ENCODE results near the gene CCNY.

DNA sequence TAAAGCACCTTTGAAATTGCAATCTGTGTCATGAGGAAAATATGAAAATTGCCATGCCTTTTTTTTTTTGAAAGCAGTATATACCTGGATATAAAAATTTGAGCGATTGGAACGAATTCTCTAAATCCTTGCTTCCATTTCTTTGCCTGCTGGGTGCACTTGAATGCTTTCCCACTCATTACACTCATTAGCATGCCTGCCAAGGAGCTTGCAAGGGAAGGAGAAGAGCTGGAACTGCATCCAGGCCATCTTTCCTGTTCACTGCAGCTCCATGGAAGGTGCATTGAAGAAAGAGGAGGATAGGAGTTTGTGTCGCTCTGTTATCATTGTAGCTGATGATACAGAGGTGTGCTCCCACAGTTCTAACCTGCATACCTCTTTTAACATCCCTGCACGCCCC is 166.4 kb downstream of the CCNY start:
- TF ChIP-seq, protein P1, sequence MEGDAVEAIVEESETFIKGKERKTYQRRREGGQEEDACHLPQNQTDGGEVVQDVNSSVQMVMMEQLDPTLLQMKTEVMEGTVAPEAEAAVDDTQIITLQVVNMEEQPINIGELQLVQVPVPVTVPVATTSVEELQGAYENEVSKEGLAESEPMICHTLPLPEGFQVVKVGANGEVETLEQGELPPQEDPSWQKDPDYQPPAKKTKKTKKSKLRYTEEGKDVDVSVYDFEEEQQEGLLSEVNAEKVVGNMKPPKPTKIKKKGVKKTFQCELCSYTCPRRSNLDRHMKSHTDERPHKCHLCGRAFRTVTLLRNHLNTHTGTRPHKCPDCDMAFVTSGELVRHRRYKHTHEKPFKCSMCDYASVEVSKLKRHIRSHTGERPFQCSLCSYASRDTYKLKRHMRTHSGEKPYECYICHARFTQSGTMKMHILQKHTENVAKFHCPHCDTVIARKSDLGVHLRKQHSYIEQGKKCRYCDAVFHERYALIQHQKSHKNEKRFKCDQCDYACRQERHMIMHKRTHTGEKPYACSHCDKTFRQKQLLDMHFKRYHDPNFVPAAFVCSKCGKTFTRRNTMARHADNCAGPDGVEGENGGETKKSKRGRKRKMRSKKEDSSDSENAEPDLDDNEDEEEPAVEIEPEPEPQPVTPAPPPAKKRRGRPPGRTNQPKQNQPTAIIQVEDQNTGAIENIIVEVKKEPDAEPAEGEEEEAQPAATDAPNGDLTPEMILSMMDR (IDR thresholded peaks at IDR 0.05 in 4 of 5, conservative IDR thresholded peaks at IDR 0.05 in 1 of 5): no peak
- TF ChIP-seq POLR2A (IDR thresholded peaks at IDR 0.05): no peak
